Stimulated activated CD4-positive, alpha-beta T cell treated with anti-CD3 and anti-CD28 coated beads, Interleukin-1b, Interleukin-23, amount 100 ng/mL, for 1 hour (primary cell): Measurements from ENCODE around the gene COX17.

Experiments used
- DNase-seq, 2 donors: peaks; one replicate each; pipeline ENCODE4 v3.0.0-alpha.2; 2020; ENCODE audit warnings: low read depth in 2 of 2

COX17 gene

DNA sequence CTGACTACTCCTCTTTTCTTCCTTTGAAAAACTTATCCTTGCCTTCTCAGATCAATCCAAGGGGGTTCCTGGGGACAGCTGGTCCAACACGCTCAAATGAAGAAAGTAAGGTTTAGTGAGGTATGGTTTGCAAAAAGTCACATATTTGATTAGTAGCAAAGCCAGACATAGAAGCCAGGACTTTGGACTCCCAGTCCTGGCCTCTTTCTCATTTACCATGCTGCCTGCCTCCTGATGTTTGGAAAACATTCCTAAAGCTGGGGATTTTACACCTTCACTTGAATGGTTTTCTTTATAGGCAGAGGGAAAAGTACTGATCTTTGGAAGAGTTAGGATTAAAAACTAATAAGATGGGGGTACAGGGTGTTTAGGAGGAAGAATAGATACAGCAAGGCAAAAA lies 31.4 kb downstream of the COX17 start:
- no peak for DNase-seq

- no peak for DNase-seq
Measured at GRCh38 chr3:119644481-119644880, 32.7 kb downstream of the COX17 start.

GRCh38 chr3:119643528-119643927 lies 33.7 kb downstream of the COX17 start:
- no peak for DNase-seq

GRCh38 chr3:119642746-119643473 lies 34.3 kb downstream of the COX17 start:
- DNase-seq, result no peak

- no peak for DNase-seq
Measured at GRCh38 chr3:119641416-119641815, 35.8 kb downstream of the COX17 start.

DNA sequence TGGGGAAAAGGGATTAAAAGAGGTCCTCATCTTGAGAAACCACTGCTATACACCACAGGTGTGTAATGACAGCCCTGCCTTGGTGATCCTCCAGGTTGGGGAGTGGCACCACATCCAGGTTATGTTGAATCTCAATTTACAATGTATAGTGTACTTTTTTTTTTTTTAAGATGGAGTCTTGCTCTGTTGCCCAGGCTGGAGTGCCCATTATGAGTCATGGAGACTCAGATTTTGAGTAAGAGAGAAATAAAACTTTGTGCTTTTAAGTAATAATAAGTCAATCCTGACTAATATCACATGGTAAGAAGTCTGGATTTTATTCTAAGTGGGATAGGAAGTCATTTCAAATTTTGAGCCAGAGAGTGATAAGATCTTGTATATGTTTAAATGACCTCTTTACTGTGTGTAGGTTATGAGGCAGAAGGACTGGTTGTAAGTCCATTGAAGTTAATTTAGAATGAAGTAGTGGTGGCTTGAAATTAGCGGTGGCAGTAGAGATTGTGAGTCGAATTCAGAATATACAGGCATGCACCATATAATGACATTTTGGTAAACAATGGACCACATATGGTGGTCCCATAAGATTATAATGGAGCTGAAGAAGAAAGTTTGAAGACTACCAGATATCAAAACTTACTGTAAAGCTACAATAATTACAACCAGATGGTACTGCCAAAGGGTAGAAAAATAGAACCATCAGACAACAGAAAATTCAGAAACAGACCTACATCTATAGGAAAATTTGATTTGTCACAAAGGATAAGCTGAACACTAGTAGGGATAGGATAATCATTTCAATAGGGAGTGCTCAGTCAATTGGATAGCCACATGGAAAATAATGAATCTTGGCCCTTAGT lies 37.5 kb downstream of the COX17 start:
- DNase-seq, result no peak

DNA sequence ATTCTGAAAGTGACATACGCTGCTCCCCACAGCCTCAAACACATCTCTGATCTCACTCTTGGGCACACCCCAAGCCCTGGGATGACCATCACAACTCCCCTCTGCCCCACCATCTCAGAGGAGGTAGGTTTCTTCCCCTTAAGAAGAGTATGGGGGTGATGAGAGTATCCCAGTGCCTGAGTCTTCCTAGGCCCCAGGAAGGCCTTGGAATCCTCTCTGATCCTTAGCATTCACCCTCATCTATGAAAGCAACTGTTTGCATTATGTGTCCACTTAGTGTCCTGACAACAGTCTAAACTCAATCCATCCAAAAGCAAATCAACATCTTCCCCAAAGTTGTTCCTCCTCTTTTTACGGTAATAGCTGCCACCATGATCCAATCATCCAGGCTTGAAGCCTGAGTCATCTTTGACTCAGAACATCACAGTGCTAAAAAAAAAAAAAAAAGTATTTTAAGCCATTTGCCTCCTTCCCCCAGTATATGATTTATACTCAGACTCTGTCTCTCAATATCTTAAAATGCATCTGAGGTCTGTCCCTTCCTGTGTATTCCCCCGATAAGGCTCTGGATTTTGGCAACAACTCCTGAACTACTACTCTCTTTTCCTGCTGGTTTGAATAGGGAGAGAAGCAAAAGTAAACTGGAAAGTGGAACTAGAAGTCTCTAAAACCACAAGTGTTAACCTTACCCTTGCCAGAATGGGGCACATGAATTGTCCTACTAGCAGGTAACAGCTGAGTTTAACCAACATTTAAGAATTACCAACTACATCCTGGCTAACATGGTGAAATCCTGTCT lies 39.3 kb downstream of the COX17 start:
- DNase-seq, result no peak

GRCh38 chr3:119636891-119637611 lies 40.2 kb downstream of the COX17 start:
- DNase-seq, result no peak

GRCh38 chr3:119636249-119636648 lies 41.0 kb downstream of the COX17 start:
- DNase-seq, result no peak

DNA sequence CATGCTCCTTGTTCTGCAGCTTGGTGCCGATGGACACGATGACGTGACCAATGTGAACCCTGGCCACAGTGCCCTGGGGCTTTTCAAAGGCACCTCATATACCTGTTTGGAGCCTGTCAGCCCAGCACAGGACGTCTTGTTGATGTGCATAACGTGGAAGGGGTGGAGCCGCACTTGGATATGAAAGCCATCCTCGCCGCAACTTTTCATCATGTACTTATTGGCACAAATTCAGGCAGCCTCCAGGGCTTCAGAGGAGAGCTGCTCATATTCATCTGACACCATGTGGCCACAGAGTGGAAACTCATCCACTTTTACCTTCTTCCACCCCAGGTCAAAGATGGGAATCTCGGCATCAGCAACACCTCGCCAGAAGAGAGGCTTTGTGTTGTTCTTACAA lies 41.5 kb downstream of the COX17 start:
- DNase-seq, result no peak

DNA sequence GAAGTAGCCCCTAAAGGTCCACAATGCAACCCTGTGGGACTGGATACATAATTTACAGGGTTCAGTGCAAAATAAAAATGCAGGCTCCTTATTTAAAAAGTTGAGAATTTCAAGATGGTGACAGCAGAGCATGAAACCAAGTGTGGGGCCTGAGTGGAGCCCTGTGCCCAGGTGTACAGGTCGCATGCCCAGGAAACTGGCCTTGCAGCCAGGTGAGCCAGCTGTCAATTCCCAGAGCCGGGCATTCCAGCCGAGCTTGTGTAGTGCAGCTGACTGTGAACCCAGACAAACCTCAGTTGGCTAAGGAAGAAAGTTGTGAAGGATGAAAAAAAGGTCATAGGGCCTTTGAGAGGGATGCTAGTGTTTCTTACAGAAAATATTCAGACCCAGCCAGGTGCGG lies 44.4 kb downstream of the COX17 start:
- no peak for DNase-seq

- no peak for DNase-seq
Measured at GRCh38 chr3:119632216-119632615, 45.0 kb downstream of the COX17 start.

GRCh38 chr3:119631516-119631915 lies 45.7 kb downstream of the COX17 start:
- no peak for DNase-seq

- DNase-seq, result no peak
Measured at GRCh38 chr3:119630880-119631329, 46.3 kb downstream of the COX17 start.

GRCh38 chr3:119630128-119630879 lies 46.9 kb downstream of the COX17 start:
- no peak for DNase-seq

GRCh38 chr3:119628816-119629445 lies 48.3 kb downstream of the COX17 start:
- DNase-seq, result no peak

- DNase-seq, result no peak
Measured at GRCh38 chr3:119628390-119628789, 48.8 kb downstream of the COX17 start.

- no peak for DNase-seq
Measured at GRCh38 chr3:119627461-119627860, 49.7 kb downstream of the COX17 start.

GRCh38 chr3:119626196-119626595 lies 51.0 kb downstream of the COX17 start:
- no peak for DNase-seq

DNA sequence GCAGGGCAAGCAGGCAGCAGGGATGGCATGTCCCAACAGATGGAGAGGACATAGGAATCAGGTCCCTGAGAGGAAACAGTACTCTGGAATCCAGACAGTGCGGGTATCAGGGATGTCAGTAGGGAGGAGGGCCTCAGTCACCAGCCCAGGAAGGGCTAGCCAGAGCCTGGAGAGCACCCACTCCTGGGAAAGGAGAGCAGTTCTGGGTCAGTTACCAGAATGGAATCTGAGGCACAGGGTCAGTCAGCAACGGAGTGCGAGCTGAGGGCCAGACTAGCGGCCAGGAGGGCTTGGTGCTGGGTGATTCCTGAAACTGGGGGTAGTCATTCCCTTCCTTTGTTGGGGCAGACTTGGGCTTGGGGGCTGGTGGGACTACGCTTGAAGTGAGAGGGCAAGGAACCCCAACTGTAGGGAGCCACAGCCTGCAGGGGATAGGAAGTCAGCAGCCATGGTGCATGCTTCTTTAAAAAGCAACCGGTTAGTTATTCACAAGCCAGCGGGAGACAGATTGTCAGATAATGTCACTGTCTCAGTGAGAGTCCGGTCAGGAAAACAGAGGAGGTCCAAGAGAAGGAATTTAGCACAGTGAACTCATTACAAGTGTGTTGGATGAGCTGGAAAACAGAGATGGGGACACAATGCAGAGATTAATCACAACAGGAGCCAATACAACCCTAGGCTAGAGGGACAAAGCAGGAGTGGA lies 51.6 kb downstream of the COX17 start:
- no peak for DNase-seq
